Stimulated activated CD8-positive, alpha-beta memory T cell treated with anti-CD3 and anti-CD28 coated beads, Interleukin-4, amount 100 ng/mL, for 4 hours (primary cell): Measurements from ENCODE around the gene UGCG.
"Not testable (repeated sequence)": the region's sequence is repeated elsewhere in the genome, so short reads cannot be mapped to it uniquely, and the experiment has no call there.

Source experiments
- DNase-seq, 2 donors: peaks; one replicate each; pipeline ENCODE4 v3.0.0-alpha.2; 2020; ENCODE audit warnings: low read depth in 2 of 2, low spot score in 1 of 2

Gene UGCG

GRCh38 chr9:111948951-111949350, 52.3 kb downstream of the UGCG start:
- DNase-seq, result no peak

- no peak for DNase-seq
These were observed 53.3 kb downstream of the UGCG start for GRCh38 chr9:111949919-111950318.

- DNase-seq, result no peak
These were observed 55.9 kb downstream of the UGCG start for GRCh38 chr9:111952559-111952958.

GRCh38 chr9:111953444-111953843, 56.8 kb downstream of the UGCG start:
- DNase-seq, result no peak

DNA sequence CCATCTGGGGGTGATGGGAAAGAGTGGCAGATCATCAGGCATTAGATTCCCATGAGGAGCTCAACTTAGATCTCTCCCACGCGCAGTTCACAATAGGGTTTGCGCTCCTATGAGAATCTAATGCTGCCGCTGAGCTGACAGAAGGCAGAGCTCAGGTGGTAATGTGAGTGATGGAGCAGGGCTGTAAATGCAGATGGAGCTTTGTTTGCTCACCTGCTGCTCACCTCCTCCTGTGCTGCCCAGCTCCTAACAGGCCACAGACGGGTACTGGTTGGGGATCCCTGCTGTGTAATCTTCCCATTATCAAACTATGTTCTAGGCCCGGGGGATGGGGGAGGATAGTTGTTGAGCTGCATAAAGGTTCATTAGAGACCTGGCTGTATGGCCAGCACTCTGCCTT, 58.4 kb downstream of the UGCG start:
- no peak for DNase-seq

DNA sequence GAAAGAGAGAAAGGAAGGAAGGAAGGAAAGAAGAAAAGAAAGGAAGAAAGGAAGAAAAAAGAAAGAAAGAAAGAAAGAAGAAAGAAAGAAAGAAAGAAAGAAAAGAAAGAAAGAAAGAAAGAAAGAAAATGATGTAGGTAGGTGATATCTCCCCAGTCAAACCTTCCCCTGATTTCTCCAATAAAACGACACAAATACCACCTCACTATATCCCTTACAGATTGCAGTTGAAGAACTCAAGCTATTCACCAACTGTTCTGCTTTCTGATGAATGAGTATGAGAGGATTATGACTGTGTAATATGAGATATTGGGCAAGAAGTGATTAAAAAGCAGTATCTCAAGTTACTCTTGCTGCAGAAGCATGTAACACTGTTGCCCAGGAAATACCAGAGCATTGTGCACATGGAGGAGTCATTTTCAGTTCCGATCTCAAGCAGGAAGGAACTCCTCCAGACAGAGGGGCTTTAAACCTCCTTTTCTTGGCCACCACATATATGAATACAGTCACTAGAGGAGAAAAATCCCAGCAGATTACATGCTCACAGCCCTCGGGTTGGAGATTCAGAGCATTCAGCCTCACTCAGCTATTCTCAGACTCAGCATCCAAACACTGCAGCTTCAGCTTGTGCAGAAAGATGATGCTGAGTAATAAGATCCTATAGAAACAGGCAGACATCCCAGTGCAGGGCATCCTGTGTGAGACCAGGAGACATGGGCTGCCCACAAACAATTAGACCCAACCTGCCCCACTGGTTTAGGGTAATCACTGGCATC, 61.4 kb downstream of the UGCG start:
- no peak for DNase-seq

GRCh38 chr9:111959468-111960359, 63.1 kb downstream of the UGCG start:
- DNase-seq, result no peak

GRCh38 chr9:111960485-111960884, 63.9 kb downstream of the UGCG start:
- not testable (repeated sequence) for DNase-seq

DNA sequence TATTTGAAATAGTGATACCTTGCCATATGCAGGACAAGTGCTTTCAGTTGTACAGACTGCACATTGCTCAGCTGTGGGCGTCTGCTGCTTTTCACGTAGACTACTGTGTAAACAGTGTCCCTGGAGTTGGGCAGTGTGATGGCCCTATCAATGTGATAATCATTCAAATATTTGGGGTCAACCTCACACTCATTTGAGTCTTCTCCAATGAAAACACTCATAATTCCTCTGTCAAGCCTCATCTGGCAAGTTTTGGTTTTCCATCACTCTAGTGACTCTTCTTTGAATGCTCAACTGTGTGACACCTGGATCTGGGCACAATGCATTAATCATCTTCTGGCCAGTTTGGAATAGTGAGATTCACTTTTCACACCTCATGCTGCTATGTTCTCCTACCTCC, 64.4 kb downstream of the UGCG start:
- no peak for DNase-seq

DNA sequence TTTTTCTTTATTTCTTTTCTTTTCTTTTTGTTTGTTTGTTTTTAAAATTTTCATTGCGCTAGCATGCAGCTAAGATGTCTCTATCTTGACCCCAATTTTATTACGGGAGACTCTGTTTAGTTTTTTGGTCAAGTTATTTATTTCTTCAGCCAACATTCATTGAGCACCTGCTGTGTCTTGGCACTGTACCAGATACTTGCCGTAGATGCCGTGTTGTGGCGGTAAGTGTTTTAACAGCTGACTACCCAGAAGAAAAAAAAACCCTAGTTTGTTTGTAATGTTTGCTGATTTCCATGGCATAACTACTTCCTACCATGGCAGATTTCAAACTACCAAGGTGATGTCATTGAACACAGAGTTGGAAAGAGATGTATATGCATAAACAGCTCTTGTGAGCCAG, 65.0 kb downstream of the UGCG start:
- DNase-seq, result no peak

- no peak for DNase-seq
These were observed 65.4 kb downstream of the UGCG start for GRCh38 chr9:111962021-111962420.

DNA sequence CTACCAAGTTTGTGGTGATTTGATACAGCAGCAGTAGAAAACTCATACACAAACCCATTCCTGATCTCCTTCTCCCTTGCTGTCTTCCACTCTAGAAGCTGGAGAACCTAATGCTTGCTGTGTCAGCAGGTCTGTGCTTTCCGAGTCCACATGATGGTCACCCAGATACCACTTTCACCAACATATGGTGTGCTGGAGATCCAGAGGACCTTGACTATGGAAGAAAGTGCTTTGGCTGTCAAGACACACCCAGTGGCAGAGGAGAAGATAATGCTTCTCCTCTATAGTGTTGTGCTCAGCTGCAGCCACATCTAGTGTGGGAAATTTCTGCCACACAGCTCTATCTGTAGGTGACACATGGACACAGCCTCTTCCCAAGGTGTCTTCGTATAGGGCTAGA, 67.4 kb downstream of the UGCG start:
- DNase-seq, result no peak

DNA sequence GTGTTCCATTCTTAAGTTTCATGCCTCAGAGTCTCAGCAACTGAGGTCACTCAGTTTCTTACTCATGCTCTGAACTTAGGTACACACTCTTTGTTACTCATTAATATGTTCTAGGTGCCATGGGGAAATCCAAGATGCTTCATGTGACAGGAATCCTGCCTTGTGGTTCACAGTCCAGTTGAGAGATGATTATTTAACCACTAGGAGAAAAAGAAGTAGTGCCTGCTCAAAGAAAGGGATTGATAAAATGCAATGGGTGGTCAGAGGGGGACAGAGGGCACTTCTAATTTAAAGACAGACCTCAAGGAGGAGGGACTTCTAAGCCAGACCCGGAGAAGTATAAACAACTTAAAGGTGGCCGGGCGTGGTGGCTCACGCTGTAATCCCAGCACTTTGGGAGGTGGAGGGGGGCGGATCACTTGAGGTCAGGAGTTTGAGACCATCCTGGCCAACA, 69.0 kb downstream of the UGCG start:
- no peak for DNase-seq

DNA sequence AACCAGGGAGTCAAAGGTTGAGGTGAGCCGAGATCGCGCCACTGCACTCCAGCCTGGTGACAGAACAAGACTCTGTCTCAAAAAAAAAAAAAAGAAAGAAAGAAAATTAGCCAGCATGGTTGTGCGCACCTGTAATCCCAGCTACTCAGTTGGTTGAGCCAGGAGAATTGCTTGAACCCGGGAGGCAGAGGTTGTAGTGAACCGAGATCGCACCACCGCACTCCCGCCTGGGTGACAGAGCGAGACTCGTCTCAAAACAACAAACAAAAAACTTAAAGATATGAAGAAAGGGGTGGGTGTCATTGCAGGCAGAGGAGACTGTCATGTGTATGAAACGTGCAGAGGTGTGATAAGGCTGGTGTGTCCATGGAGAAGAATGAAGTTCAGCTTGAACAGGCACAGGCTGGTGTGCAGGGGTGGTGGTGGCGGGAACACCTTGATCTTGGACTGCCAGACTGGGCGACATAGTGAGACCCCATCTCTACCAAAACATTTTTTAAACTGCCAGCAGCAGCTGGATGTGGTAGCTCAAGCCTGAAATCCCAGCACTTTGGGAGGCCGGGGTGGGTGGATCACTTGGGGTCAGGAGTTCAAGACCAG, 69.6 kb downstream of the UGCG start:
- DNase-seq, result no peak

DNA sequence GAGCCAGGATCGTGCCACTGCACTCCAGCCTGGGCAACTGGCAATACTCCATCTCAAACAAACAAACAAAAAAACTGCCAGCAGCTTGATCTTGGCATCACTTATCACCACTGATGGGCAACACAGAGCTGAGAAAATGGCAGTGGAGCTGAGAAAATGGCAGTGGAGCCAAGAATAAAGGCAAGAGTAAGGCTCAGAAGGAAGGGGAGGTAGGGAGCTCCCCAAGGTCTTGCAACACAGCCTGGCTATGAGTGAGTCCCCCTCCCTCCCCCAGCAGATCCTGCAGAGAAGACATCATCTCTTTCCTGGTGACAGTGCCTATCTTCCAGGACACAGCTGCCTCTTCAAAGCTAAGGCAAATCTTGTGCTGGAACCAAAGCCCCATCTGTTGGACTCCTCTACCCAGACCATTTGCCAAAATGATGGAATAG, 70.3 kb downstream of the UGCG start:
- DNase-seq, result no peak

GRCh38 chr9:111967621-111968020, 71.0 kb downstream of the UGCG start:
- no peak for DNase-seq

- no peak for DNase-seq
These were observed 72.4 kb downstream of the UGCG start for GRCh38 chr9:111969061-111969460.

GRCh38 chr9:111969622-111970021, 73.0 kb downstream of the UGCG start:
- no peak for DNase-seq

DNA sequence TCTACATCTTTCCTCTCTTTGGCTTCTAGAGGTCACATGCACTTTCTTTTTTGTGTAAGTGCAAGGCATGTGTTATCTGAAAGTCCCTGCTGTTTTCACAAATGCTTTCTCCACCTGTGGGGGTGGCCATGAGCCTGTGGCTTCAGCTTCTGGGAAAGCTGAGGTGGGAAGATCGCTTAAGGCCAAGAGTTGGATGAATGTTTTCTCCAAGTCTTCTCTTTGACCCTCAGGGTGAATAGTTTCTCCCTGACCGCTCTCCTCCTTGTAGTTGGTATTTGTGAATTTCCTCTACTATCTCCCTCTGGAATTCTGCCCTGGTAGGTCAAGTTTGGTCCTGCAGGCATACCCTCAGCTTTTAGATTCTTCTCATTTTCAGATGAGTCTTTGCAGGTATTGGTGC, 74.2 kb downstream of the UGCG start:
- no peak for DNase-seq

DNA sequence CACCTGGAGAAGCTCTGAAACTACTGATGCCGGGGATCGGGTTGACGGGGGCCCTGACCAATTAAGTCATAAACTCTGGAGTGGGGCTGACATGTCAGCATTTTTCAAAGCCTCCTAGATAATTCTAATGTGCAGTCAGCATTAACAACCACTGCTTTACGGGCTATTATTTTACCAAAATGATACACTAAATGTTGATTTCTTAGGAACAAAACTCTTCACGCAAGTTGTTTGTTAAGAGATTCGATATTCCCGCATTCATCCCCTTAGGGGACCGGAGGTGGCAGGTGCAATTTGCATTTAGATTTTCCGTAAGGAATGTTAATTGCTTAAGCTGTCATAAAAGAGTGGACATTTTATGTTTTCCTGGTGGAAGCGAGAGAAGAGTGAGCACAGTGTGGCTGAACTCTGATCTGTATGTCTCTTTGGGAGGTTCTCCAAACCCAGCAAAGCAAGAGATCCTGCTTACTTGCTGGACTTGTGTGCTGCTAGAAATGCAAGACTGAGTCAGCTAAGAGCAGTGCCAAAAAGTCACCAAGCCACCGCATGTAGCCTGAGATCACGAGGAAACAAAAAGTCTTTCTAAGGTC, 77.6 kb downstream of the UGCG start:
- DNase-seq, result no peak

DNA sequence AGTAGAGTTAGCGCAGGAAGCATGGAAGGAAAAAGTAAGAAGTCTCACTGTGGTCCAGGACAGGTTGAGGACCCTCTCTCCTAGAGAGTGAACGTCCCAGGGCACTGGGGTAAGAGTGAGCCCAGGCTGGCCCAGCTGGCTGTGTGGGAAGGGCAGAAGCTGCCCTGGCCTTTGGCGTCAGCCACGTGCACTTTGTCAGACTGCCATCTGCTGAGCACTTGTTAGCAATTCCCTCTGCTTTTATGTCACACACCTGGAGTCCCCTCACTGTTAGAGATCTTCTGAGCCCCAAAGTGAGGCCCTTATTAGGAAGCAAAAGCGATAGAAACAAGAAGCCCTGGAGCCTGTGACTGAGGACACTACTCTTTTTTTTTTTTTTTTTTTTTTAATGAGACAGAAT, 79.1 kb downstream of the UGCG start:
- no peak for DNase-seq
